ENCODE measurements around the gene D2HGDH. TPM values are rescaled to one million over a fixed set of nuclear protein-coding genes. Genes with fewer than 3 reads are reported as not detected.
A peak's percentile ranks its signal among the peaks of the same experiment; 100 is the strongest.

D2HGDH gene
- total and polyA plus RNA-seq, 2 of the 8 experiments (the other 6 are each of a cell fraction or from before 2014, with no cell fraction given) = 3.4 to 8.1 TPM

GRCh38 chr2:241814643-241815476 lies 80.4 kb downstream of the D2HGDH start:
- peak overlapping the region; percentile 50; the same call in 1 of the 2 replicates for H2BK12ac ChIP-seq (ENCODE audit: low read depth, low read length)
- H3K4me2 ChIP-seq (ENCODE audit: insufficient read depth in 1 of 2, low read depth in 2 of 2, low read length in 2 of 2) = no peak overlapping the region
- H3K23me2 ChIP-seq (ENCODE audit: low read depth, low read length) = no peaks in the 10 kb centered on the region
- no peak overlapping the region for H3K14ac ChIP-seq (ENCODE audit: insufficient read length)
- no peaks in the 10 kb centered on the region for H4K20me1 ChIP-seq (replicated peaks in 1 of 2; ENCODE audit: control insufficient read depth in 1 of 2, insufficient read depth in 2 of 2, low read length in 2 of 2)
- H3K79me1 ChIP-seq (ENCODE audit: low read depth, low read length) = no peaks in the 10 kb centered on the region
- H4K5ac ChIP-seq (ENCODE audit: insufficient read length, low read depth, low read length) = no peak overlapping the region
- peak overlapping the region; percentile 57 for H4K8ac ChIP-seq (ENCODE audit: extremely low read depth, insufficient read depth, low read length)
- H3K36me3 ChIP-seq (ENCODE audit: control insufficient read depth in 2 of 4, insufficient read depth in 4 of 4, low read length in 3 of 4) = no peaks in the 10 kb centered on the region
- H3K4ac ChIP-seq (replicated peaks; ENCODE audit: insufficient read length, low read depth, low read length) = no peak overlapping the region
- H2AK5ac ChIP-seq (ENCODE audit: low read depth, low read length) = no peak overlapping the region
- H2AFZ ChIP-seq (ENCODE audit: low read length) = no peak overlapping the region
- ChIA-PET POLR2A (ENCODE audit: partially characterized antibody) (no interaction called here), CTCF (ENCODE audit: partially characterized antibody) (no interaction called here)
- 91% methylated on average over 47 of the region's 52 CpGs; no CpG with 5 or more reads in 1 of the 2 experiments for WGBS, 2 experiments (ENCODE audit: extremely low coverage in 1 of 2, insufficient coverage in 1 of 2, insufficient read length in 1 of 2, insufficient replicate concordance in 2 of 2, low coverage in 1 of 2, low lambda C conversion rate in 2 of 2, missing lambda C conversion rate in 1 of 2)
- no peaks in the 10 kb centered on the region for H3K9me3 ChIP-seq (ENCODE audit: insufficient read depth in 2 of 2, low read depth in 1 of 2, low read length in 1 of 2)
- no peak for FAIRE-seq
- TF ChIP-seq POU5F1 (IDR thresholded peaks at IDR 0.05; ENCODE audit: low read depth, low read length) = no peak
- TF ChIP-seq E2F6 (IDR thresholded peaks at IDR 0.05) = 0 out of 2 replicates have a peak, but pooled peaks have one; percentile 23
- H3K27me3 ChIP-seq (replicated peaks in 1 of 4; ENCODE audit: control insufficient read depth in 3 of 4, extremely low read depth in 1 of 4, insufficient read depth in 3 of 4, low read length in 3 of 4) = no peaks in the 10 kb centered on the region
- no peaks in the 10 kb centered on the region for H3K79me2 ChIP-seq (ENCODE audit: control insufficient read depth in 1 of 2, insufficient read depth in 2 of 2, low read length in 2 of 2)
- H3K9ac ChIP-seq (replicated peaks in 1 of 4; ENCODE audit: extremely low read depth in 1 of 4, low read depth in 3 of 4, low read length in 3 of 4) = no peak overlapping the region
- no peak overlapping the region for H2BK20ac ChIP-seq (ENCODE audit: low read length)
- no peak overlapping the region for H3K23ac ChIP-seq (ENCODE audit: insufficient read length)
- no peak overlapping the region for H3K56ac ChIP-seq (replicated peaks; ENCODE audit: insufficient read length, low read depth, low read length)
- H4K91ac ChIP-seq (replicated peaks; ENCODE audit: insufficient read length, low read length) = no peak overlapping the region
- no peak overlapping the region for H3K18ac ChIP-seq (ENCODE audit: extremely low read depth, low read length)
- no peak overlapping the region for H3K4me3 ChIP-seq (ENCODE audit: extremely low read depth in 1 of 4, insufficient read depth in 2 of 4, low read depth in 3 of 4, low read length in 4 of 4)
- no peak overlapping the region for H2BK15ac ChIP-seq (ENCODE audit: low read length)
- H3K27ac ChIP-seq (ENCODE audit: low read depth, low read length) = no peak overlapping the region
- no peaks in the 10 kb centered on the region for H3K4me1 ChIP-seq (replicated peaks in 1 of 4; ENCODE audit: control insufficient read depth in 3 of 4, insufficient read depth in 4 of 4, low read length in 3 of 4)
- no peak for DNase-seq (ENCODE audit: low read depth in 1 of 2, low spot score in 2 of 2)
- no peak overlapping the region for H2BK5ac ChIP-seq (ENCODE audit: low read depth, low read length)
- H2BK120ac ChIP-seq (replicated peaks; ENCODE audit: low read depth, low read length) = no peak overlapping the region
